ENCODE results near the gene SNX32. TPM values are rescaled to one million over a fixed set of nuclear protein-coding genes. Genes with fewer than 3 reads are reported as not detected.

The SNX32 gene
- total and polyA plus RNA-seq, 2 of the 13 experiments (the other 11 are each of a cell fraction or from before 2014, with no cell fraction given): 0.09 to 0.34 TPM

- no peak for TF ChIP-seq ZNF224 (CRISPR knock-in tag; IDR thresholded peaks at IDR 0.05)
- TF ChIP-seq ETV6 (CRISPR knock-in tag; conservative IDR thresholded peaks at IDR 0.05): no peak
- no peak for TF ChIP-seq ZNF766 (CRISPR knock-in tag; IDR thresholded peaks at IDR 0.05; ENCODE audit: borderline replicate concordance)
- TF ChIP-seq, protein P1, sequence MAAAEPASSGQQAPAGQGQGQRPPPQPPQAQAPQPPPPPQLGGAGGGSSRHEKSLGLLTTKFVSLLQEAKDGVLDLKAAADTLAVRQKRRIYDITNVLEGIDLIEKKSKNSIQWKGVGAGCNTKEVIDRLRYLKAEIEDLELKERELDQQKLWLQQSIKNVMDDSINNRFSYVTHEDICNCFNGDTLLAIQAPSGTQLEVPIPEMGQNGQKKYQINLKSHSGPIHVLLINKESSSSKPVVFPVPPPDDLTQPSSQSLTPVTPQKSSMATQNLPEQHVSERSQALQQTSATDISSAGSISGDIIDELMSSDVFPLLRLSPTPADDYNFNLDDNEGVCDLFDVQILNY (CRISPR knock-in tag; conservative IDR thresholded peaks at IDR 0.05): no peak
- TF ChIP-seq, protein P2, sequence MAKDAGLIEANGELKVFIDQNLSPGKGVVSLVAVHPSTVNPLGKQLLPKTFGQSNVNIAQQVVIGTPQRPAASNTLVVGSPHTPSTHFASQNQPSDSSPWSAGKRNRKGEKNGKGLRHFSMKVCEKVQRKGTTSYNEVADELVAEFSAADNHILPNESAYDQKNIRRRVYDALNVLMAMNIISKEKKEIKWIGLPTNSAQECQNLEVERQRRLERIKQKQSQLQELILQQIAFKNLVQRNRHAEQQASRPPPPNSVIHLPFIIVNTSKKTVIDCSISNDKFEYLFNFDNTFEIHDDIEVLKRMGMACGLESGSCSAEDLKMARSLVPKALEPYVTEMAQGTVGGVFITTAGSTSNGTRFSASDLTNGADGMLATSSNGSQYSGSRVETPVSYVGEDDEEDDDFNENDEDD (CRISPR knock-in tag; IDR thresholded peaks at IDR 0.05; ENCODE audit: borderline replicate concordance): peak; percentile 21; the same call in 1 of the 2 replicates
- peak; percentile 70 for TF ChIP-seq ZNF687 (CRISPR knock-in tag; IDR thresholded peaks at IDR 0.05)
- no peak for TF ChIP-seq ZNF292 (CRISPR knock-in tag; IDR thresholded peaks at IDR 0.05; ENCODE audit: borderline replicate concordance, low read depth)
- TF ChIP-seq MAZ (IDR thresholded peaks at IDR 0.05; ENCODE audit: borderline replicate concordance, low read depth, low read length): 0 out of 2 replicates have a peak, but pooled peaks have one; percentile 65
- peak; percentile 53; the same call in 1 of the 2 replicates for TF ChIP-seq MAZ (CRISPR knock-in tag; IDR thresholded peaks at IDR 0.05; ENCODE audit: low read depth)
- no peak for TF ChIP-seq ZNF510 (CRISPR knock-in tag; IDR thresholded peaks at IDR 0.05; ENCODE audit: low read depth)
- TF ChIP-seq, protein P3, sequence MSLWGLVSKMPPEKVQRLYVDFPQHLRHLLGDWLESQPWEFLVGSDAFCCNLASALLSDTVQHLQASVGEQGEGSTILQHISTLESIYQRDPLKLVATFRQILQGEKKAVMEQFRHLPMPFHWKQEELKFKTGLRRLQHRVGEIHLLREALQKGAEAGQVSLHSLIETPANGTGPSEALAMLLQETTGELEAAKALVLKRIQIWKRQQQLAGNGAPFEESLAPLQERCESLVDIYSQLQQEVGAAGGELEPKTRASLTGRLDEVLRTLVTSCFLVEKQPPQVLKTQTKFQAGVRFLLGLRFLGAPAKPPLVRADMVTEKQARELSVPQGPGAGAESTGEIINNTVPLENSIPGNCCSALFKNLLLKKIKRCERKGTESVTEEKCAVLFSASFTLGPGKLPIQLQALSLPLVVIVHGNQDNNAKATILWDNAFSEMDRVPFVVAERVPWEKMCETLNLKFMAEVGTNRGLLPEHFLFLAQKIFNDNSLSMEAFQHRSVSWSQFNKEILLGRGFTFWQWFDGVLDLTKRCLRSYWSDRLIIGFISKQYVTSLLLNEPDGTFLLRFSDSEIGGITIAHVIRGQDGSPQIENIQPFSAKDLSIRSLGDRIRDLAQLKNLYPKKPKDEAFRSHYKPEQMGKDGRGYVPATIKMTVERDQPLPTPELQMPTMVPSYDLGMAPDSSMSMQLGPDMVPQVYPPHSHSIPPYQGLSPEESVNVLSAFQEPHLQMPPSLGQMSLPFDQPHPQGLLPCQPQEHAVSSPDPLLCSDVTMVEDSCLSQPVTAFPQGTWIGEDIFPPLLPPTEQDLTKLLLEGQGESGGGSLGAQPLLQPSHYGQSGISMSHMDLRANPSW (CRISPR knock-in tag; IDR thresholded peaks at IDR 0.05; ENCODE audit: borderline replicate concordance): no peak
- TF ChIP-seq XRCC5 (optimal IDR thresholded peaks at IDR 0.05; ENCODE audit: low read length): peak; percentile 72
- TF ChIP-seq, protein P4, sequence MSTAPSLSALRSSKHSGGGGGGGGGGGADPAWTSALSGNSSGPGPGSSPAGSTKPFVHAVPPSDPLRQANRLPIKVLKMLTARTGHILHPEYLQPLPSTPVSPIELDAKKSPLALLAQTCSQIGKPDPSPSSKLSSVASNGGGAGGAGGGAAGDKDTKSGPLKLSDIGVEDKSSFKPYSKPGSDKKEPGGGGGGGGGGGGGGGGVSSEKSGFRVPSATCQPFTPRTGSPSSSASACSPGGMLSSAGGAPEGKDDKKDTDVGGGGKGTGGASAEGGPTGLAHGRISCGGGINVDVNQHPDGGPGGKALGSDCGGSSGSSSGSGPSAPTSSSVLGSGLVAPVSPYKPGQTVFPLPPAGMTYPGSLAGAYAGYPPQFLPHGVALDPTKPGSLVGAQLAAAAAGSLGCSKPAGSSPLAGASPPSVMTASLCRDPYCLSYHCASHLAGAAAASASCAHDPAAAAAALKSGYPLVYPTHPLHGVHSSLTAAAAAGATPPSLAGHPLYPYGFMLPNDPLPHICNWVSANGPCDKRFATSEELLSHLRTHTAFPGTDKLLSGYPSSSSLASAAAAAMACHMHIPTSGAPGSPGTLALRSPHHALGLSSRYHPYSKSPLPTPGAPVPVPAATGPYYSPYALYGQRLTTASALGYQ (CRISPR knock-in tag; IDR thresholded peaks at IDR 0.05): no peak
- 0 out of 2 replicates have a peak, but pooled peaks have one; percentile 31 for TF ChIP-seq ZNF232 (CRISPR knock-in tag; IDR thresholded peaks at IDR 0.05; ENCODE audit: borderline replicate concordance)
- TF ChIP-seq ZNF234 (CRISPR knock-in tag; conservative IDR thresholded peaks at IDR 0.05): no peak
- 0 out of 2 replicates have a peak, but pooled peaks have one; percentile 36 for TF ChIP-seq ZNF563 (CRISPR knock-in tag; IDR thresholded peaks at IDR 0.05)
- no peak; the same call in 1 of the 2 replicates for TF ChIP-seq ZBTB3 (CRISPR knock-in tag; IDR thresholded peaks at IDR 0.05; ENCODE audit: borderline replicate concordance, low read depth)
Observed at GRCh38 chr11:65817835-65818680, 15.7 kb upstream of the SNX32 start (continued).
